Adrenal gland (tissue), 12 donors: ENCODE results near the gene CHRDL2. TPM values are rescaled to one million over a fixed set of nuclear protein-coding genes. Genes with fewer than 3 reads are reported as not detected.

ENCODE experiments used
- DNase-seq, 7 donors: peaks; one replicate each; pipeline ENCODE4 v3.0.0-alpha.2; 2019 to 2020
- H3K27ac ChIP-seq, 5 donors: fragments of 200-600 bp; sonication (generic) in 4 of 5; 1 replicate in 3 of 5; 2 replicates in 2 of 5; pipeline versions ENCODE4 v1.5.1 to v1.8.0; 2016 to 2020; ENCODE audit warnings: mild to moderate bottlenecking in 1 of 5
- H3K27me3 ChIP-seq: fragments of 200-600 bp; 2 replicates; pipeline ENCODE4 v1.8.0; 2021
- H3K36me3 ChIP-seq, 2 donors: fragments of 200-600 bp; replicated peaks in 1 of 2; 1 replicate in 1 of 2; 2 replicates in 1 of 2; pipeline versions ENCODE4 v1.5.1 to v1.8.0; 2018 to 2022
- H3K4me1 ChIP-seq, 2 donors: fragments of 200-600 bp; replicated peaks in 1 of 2; 1 replicate in 1 of 2; 2 replicates in 1 of 2; pipeline versions ENCODE4 v1.5.1 to v1.8.0; 2018 to 2021
- H3K4me3 ChIP-seq, 4 donors: fragments of 200-600 bp; sonication (generic) in 3 of 4; one replicate each; pipeline ENCODE4 v1.5.1; 2016 to 2018
- H3K9me3 ChIP-seq, 3 donors: fragments of 200-600 bp; sonication (generic) in 1 of 3; replicated peaks in 1 of 3; 1 replicate in 2 of 3; 2 replicates in 1 of 3; pipeline versions ENCODE4 v1.5.1 to v1.8.0; 2016 to 2021
- POLR2A ChIP-seq, 2 donors: fragments of 450-650 bp; IDR thresholded peaks; one replicate each; pipeline ENCODE4 v1.6.1; 2017; ENCODE audit warnings: antibody characterized with exemption in 2 of 2, mild to moderate bottlenecking in 2 of 2, moderate library complexity in 1 of 2
- WGBS, 4 donors: extraction: QIAGEN DNeasy Blood & Tissue Kit in 2 of 4; methylation state at CpG; one replicate each; pipeline versions ENCODE4 v1.1.5 to v1.1.7; 2013 to 2017; 5-methylcytosine and 5-hydroxymethylcytosine counted together
- intact Hi-C, 2 donors: fragments of 100-400 bp; cut with DNase I; formaldehyde crosslinking; loops; one replicate each; pipeline versions ENCODE4 v1.14.1 to v1.15.0; 2022 to 2023
- polyA plus RNA-seq, 3 donors: library from polyadenylated mRNA; stranded (reverse); fragments of 200-250 nt in 2 of 3; fragments of 350-450 nt in 1 of 3; fragmentation: Illumina TruSeq in 1 of 3; extraction: RNeasy Lipid Tissue Mini Kit (QIAGEN cat#74804) in 1 of 3; gene quantifications; one replicate each; pipeline ENCODE4 v1.2.3, GENCODE V29; 2013 to 2014
- total RNA-seq, 9 donors: library from RNA; depleted of rRNA in 4 of 9; stranded (reverse); fragments of >200 nt in 4 of 9; fragments of 120-200 nt in 1 of 9; fragmentation: NEBNext Ultra II Directional in 1 of 9; extraction: Animal tissue kit (Norgen Biotek cat#: 25700) in 1 of 9; gene quantifications; one replicate each; pipeline versions ENCODE4 v1.1.0 to v1.2.4, GENCODE V29; 2013 to 2023
- TF ChIP-seq, protein P1 (sequence below), 6 experiments: fragments of 450-650 bp in 4 of 6; fragments of 200-600 bp in 2 of 6; sonication (generic) in 1 of 6; IDR thresholded peaks; 1 replicate in 5 of 6; 2 replicates in 1 of 6; pipeline versions ENCODE4 v1.5.1 to v1.8.0; 2016 to 2021; ENCODE audit warnings: antibody characterized with exemption in 6 of 6, mild to moderate bottlenecking in 2 of 6, moderate library complexity in 1 of 6
- donor health status: healthy with polysubstance abuse.
- donor health status: Bipolar disorder and iron deficiency.
- donor health status: DM: yes; HTN: yes; CAD: no.
- donor health status: DM: no; HTN: no; CAD: no.
- donor health status: DM: no; HTN: no; CAD: no.
- donor health status: DM: yes; HTN: yes; CAD: no.

CHRDL2 gene
- total and polyA plus RNA-seq, 12 donors = 0.30 to 0.95 (median 0.72) TPM; not detected in 7

DNA sequence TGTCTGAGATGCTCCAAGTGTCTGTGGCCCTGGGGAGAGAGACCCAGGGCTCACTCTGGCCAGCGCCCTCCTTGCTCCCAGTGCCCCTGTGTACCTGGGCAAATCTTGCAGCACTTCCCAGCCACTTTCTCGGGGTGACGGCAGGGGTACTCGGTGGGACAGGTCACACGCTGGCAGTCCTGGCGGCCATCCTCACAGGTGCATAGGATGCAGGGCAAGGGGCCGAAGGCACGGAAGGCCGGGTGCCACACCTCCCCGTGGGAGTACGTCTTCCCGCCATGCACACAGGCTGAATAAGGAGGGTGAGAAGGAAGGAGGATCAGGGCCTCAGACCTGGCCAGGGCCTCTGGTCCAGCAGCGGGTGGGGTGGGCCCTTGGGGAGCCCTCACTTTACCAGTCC is 28.0 kb downstream of the CHRDL2 start:
- intact Hi-C loops = no loop called here
- DNase-seq = no peak
- TF ChIP-seq, protein P1, sequence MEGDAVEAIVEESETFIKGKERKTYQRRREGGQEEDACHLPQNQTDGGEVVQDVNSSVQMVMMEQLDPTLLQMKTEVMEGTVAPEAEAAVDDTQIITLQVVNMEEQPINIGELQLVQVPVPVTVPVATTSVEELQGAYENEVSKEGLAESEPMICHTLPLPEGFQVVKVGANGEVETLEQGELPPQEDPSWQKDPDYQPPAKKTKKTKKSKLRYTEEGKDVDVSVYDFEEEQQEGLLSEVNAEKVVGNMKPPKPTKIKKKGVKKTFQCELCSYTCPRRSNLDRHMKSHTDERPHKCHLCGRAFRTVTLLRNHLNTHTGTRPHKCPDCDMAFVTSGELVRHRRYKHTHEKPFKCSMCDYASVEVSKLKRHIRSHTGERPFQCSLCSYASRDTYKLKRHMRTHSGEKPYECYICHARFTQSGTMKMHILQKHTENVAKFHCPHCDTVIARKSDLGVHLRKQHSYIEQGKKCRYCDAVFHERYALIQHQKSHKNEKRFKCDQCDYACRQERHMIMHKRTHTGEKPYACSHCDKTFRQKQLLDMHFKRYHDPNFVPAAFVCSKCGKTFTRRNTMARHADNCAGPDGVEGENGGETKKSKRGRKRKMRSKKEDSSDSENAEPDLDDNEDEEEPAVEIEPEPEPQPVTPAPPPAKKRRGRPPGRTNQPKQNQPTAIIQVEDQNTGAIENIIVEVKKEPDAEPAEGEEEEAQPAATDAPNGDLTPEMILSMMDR (IDR thresholded peaks at IDR 0.05) = no peak

DNA sequence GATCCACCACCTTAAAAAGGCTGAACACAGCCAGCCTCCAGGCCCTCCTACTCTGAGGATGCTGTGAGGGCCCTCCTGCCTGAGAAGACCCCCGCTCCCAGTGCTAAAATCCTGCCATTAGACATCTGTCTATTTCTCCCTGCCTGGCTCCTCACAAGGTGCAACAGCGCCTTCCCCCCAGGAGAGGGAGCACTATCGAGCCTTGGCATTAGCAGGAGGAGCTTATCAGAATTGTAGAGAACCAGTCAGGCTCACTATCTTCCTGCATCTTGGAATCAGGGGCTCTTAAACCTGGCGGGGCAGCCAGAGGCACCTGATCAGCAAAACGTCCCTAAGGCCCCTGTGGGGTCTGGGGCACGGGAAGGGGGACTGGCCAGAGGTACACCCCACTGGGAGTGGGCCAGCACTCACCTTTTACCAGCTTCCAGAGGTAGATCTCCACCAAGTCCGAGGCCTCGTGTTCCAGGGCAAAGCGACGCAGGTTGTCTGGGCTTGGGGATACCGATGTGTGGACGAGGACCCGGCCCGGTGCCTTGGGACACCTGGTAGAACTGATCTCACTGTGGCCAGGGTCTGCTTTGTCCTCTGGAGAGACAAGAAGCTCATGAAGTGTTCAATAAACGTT is 28.7 kb downstream of the CHRDL2 start:
- TF ChIP-seq POLR2A (IDR thresholded peaks at IDR 0.05) = no peak
- TF ChIP-seq, protein P1 (IDR thresholded peaks at IDR 0.05) = peak; percentile 69 to 92 (median 77)
- Histone ChIP-seq H3K36me3 (no peaks in the 10 kb centered on the region), H3K9me3 (no peaks in the 10 kb centered on the region), H3K27ac (no peak overlapping the region), H3K4me3 (no peak overlapping the region), H3K4me1 (no peaks in the 10 kb centered on the region), H3K27me3 (no peaks in the 10 kb centered on the region)
- WGBS, 4 donors = 48 to 60% (median 53%) methylated on average over 10 to 15 of the region's 15 CpGs
- intact Hi-C loops = no loop called here
- peak; percentile 56 to 84 (median 66) for DNase-seq

More for the DNA sequence above, 28.0 kb downstream of the CHRDL2 start:
- H3K27ac ChIP-seq = no peak overlapping the region
- no peaks in the 10 kb centered on the region for H3K4me1 ChIP-seq
- no peaks in the 10 kb centered on the region for H3K9me3 ChIP-seq
- H3K4me3 ChIP-seq = no peak overlapping the region
- H3K27me3 ChIP-seq = no peaks in the 10 kb centered on the region
- no peaks in the 10 kb centered on the region for H3K36me3 ChIP-seq
- WGBS, 4 donors = 64 to 94% (median 93%) methylated on average over 1 to 13 of the region's 13 CpGs

DNA sequence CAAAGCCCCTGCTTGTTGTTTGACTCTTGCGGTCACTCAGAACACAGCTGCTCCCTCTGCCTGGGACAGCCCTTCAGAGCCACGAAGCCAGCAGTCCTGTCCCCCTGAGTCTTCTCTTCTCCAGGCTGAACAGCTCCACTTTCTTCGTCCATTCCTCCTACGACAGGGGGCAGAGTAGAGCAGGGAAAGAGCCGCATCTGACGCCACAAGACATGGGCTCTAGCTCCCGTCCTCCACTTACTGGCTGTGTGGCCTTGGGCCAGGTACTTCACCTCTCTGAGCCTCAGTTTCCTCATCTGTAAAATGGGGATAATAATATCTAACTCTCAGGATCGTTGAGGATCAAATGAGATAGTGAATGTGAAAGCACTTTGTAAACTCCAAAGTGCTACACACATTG is 29.9 kb downstream of the CHRDL2 start:
- H3K4me1 ChIP-seq = peaks cover 0 to 8% of the 10 kb centered on the region in 2 donors
- 61 to 66% (median 66%) methylated on average over 8 of the region's 8 CpGs for WGBS, 4 donors
- no peaks in the 10 kb centered on the region for H3K27me3 ChIP-seq
- TF ChIP-seq, protein P1 (IDR thresholded peaks at IDR 0.05) = no peak
- TF ChIP-seq POLR2A (IDR thresholded peaks at IDR 0.05) = no peak
- H3K27ac ChIP-seq = no peak overlapping the region
- H3K36me3 ChIP-seq = no peaks in the 10 kb centered on the region
- intact Hi-C loops = no loop called here
- H3K4me3 ChIP-seq = no peak overlapping the region
- no peak for DNase-seq
- H3K9me3 ChIP-seq = no peaks in the 10 kb centered on the region

DNA sequence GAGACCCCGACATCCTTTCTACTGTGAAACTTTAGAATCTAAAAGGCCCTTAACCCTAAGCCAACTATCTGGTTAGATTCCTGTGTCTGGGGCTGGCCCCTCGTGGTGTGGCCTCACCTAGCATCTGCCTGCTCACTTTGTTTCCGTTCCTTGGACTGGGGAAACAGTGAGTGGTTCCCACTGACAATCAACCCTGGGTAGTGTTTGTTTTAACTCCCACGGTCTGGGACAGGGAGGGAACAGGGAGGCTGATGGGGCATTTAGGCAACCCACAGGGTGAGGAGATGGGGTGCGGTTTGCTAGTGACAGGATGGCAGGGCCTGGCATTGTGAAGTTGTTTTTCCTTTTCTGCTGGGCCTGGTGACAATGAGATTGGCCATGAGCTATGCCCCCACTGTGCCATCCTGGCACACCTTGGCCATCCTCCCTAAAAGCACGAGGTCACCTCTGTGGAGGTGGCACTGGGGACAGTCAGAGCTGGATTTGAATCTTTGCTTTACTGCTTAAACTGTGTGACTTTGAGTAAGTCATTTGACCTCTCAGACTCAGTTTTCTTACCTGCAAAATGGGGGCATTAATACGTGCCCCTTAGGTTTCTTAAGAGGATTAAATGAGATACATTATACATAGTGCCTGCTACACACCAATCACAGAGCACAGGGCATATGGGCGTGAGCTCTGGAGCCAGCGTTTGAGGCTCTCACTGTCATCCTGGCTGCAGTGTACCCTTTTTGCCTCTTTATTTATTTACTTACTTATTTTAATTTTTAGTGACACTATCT is 31.4 kb downstream of the CHRDL2 start:
- no peaks in the 10 kb centered on the region for H3K27me3 ChIP-seq
- TF ChIP-seq, protein P1 (IDR thresholded peaks at IDR 0.05) = no peak
- no peak for TF ChIP-seq POLR2A (IDR thresholded peaks at IDR 0.05)
- 85 to 94% (median 87%) methylated on average over 6 to 9 of the region's 9 CpGs for WGBS, 4 donors
- H3K36me3 ChIP-seq = no peaks in the 10 kb centered on the region
- H3K4me1 ChIP-seq = peaks cover 0 to 14% of the 10 kb centered on the region in 2 donors
- no peak overlapping the region for H3K4me3 ChIP-seq
- DNase-seq = no peak
- H3K27ac ChIP-seq = no peak overlapping the region
- H3K9me3 ChIP-seq = no peaks in the 10 kb centered on the region
- intact Hi-C loops = no loop called here
